NCI-H226 (cell line): ENCODE measurements around the gene SCIN.
A peak's percentile ranks its signal among the peaks of the same experiment; 100 is the strongest.
"Not testable (repeated sequence)": the region's sequence is repeated elsewhere in the genome, so short reads cannot be mapped to it uniquely, and the experiment has no call there.

Experiments
- DNase-seq: peaks from one replicate; pipeline ENCODE4 v3.0.0-alpha.2; 2015

Gene SCIN

DNA sequence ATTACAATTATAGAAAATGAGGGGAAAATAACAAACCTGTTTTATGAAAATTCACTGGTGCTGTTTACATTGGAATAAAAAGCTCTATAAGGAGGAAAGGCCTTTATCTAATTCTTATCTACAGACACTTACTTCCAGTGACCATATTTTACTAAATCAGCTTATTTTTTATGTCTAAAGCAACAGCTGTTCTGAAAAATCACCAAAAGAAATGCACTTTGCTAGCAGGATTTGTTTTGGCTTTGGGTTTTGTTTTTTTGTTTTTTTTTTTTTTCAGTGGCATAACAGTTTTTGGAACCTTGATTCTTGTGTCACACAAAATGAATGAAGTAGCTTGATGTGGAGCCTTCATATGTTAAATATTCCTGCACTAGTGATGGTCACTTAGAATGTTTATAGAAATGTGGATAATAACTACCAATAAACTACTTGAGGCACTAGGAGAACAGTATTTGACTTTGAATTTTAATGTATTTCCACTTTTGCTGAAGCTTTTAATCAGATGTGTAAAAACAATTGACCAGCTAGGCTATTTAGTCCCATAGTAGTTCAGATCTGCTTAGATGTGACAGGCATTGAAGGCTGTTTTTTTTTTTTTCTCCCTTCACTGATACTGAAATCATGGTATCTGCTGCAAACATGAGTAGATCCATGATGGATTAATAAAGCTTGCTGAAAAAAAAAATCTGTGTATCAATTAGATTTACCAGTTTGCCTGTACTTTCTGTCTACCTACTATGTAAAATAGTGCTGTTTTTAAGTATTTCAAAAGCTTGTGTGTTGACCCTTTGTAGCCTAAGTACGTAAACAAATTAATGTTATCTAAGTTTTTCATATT is 119.7 kb downstream of the SCIN start:
- DNase-seq: no peak

DNA sequence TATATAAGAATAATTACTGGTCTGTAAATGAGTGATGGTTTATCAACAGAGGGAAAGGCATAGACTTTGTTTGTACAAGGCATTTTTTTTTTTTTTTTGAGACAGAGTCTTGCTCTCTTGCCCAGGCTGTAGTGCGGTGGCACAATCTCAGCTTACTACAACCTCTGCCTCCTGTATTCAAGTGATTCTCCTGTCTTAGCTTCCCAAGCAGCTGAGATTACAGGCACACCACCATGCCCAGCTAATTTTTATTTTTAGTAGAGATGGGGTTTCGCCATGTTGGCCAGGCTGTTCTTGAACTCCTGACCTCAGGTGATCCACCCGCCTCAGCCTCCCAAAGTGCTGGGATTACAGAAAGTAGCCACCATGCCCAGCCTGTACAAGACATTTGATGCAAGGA is 120.9 kb downstream of the SCIN start:
- not testable (repeated sequence) for DNase-seq

GRCh38 chr7:12692035-12692434 is 121.5 kb downstream of the SCIN start:
- DNase-seq: no peak

DNA sequence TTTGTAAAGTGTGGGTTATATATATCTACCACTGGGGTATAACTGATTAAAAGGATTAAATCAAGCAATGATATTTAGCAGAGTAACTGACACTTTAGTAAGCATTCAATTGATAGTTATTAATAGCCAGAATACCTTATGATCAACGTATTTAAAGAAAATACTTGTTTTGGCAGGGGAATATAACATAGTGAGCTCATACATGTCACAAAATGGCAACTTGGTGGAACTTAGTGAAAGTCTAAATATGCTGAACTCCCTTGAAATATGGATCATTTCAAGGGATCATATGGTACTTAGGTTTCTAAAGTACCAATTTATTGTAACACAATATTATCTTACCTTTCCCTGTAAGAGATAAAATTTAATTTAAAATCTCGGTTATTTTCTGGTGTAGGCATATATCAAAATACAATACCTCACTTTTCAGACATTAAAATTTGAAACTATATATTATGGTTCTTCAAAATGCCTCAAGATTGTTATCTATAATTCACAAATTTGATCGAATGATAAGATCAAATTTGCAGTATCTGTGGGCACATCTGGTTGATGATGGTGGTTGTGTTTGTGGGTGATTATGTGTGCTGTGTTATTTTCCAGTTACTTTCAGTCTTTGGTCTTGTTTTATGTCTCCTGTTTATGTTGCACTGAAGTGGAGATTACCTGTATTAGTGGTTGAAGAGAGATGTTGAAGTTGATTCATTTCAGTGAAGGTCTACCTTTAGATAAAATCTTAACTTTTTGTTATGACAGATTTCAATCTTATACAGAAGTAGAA is 122.1 kb downstream of the SCIN start:
- DNase-seq: no peak

GRCh38 chr7:12694817-12695216 is 124.3 kb downstream of the SCIN start:
- no peak for DNase-seq

GRCh38 chr7:12695965-12696364 is 125.4 kb downstream of the SCIN start:
- DNase-seq: peak; percentile 39

DNA sequence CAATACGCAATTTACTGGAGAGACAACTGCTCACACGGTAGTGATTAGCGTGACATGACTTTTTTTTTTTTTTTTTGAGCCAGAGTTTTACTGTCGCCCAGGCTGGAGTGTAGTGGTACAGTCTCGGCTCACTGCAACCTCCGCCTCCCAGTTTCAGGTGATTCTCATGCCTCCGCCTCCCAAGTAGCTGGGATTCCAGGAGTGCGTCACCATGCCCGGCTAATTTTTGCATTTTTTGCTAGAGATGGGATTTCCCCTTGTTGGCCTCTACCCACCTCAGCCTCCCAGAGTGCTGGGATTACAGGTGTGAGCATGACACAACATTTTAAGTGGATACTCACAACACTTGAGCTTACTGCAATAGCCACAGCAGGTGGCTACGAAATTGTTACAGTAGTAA is 128.8 kb downstream of the SCIN start:
- DNase-seq: no peak

DNA sequence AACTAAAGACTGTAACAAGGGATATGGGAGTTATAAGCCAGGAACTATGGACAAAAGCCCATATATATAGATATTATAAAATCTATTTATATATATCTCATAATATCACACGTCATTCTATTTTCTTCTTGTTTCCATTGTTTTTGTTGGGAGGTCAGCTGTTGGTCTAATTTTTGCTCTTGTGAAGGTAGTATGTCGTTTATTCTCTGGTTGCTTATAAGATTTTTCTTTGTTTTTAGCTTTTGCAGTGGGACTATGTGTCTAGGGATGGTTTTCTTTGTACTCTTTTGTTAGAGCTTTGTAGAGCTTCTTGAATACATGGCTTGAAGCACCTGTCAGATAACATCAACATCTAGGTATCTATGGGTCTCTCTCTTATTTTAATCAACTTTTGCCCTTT is 130.9 kb downstream of the SCIN start:
- peak; percentile 26 for DNase-seq

GRCh38 chr7:12703881-12704280 is 133.4 kb downstream of the SCIN start:
- DNase-seq: no peak

- DNase-seq: peak; percentile 87
These were observed 135.4 kb downstream of the SCIN start for GRCh38 chr7:12705878-12706277.

GRCh38 chr7:12706900-12707536 is 136.5 kb downstream of the SCIN start:
- peak; percentile 61 for DNase-seq

GRCh38 chr7:12708314-12708713 is 137.8 kb downstream of the SCIN start:
- no peak for DNase-seq
